NCI-H510A (cell line): ENCODE results near the gene ILKAP.
A peak's percentile ranks its signal among the peaks of the same experiment; 100 is the strongest.

Experiments
- DNase-seq: peaks from one replicate; lab custom pipeline; 2025; lab: John Stamatoyannopoulos, UW

Gene ILKAP

DNA sequence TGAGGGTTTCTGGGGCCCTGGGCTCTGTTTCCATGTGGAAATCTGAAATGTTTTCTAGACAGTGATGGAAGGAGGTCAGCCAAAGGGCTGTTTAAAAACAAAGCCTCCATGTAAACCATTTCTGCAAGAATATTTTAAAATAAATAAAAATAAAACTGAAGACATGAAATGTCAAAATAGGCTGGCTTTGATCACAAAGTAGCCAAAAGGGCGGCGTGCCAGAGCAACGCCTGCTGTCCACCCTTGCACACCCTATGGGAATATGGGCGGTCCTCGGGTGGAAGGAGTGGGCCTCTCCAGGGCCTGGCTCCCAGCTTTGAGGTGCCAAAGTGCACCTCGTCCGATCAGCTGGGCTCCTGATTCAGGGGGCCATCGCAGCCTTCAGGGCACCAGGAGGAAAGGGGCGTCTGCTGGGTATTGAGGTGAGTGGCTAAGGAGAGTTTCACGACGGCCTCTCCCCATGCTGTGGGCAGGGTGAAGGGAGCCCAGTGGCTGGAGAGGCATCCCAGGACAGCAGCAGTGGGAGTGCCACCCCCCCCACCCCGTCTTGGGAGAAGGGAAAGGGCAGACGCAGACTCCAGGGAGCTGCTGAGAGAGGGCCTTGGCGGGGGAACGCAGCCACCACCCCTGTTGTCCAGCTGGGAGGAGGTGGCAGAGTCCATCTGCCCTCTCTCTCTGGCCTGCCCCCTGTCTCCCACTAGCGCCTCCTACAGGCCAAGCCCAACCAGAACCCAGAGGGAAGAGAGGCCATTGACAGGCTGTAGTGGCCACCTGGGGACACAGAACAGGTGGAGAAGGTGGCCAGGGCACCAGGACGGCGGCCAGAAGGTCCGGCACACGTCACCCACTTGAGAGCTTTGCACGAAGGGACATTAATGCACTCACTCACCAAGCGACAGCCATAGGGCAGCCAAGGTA, 50.5 kb downstream of the ILKAP start:
- DNase-seq = no peak

DNA sequence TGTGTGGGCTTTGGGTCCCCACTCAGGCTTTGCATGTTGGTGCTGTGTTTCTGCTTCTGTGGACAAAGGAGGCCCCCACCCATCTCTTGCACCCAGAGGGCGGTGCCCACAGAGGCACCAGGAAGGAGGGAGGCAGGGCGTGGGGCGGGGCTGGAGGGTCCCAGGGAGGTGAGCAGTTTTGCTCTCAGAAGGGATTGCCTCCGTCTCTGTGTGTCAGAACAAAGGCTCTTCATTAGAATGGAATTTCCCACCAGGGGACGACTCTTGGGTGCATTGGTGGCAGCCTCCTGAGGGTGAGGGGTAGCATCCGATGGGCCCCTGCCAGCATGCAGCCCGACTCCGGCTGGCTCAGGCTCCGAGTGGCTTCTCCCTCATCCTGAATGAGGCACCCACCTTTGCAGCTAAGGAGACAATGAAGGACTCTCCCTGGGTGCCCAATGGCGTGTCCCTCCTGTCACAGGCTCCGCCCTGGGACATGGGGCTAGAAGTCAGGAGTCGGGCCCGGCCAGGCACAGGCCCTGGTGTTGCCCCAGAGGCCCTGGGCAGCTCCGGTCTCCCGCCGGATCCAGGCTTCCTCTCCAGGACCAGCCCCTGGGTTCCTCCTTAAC, 51.8 kb downstream of the ILKAP start:
- DNase-seq = no peak

DNA sequence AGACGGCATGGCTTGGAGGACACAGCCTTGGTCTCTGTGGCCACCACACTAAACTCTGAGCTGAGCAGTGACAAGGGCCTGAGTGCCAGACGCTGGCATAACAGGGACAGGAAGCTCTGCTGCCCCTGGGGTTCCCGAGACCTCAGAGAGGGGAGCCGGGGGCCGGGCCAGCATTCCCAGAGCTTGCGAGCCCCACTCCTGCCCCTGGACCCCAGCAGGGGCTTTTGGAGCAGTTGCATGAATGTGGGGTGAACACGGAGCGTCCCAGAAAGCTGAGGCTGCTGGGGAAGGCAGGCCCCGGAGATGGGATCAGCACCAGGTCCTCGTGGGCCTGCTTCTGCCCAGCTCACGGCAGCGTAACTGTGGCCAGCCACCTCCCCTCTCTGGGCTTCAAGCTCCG, 52.3 kb downstream of the ILKAP start:
- DNase-seq = no peak

DNA sequence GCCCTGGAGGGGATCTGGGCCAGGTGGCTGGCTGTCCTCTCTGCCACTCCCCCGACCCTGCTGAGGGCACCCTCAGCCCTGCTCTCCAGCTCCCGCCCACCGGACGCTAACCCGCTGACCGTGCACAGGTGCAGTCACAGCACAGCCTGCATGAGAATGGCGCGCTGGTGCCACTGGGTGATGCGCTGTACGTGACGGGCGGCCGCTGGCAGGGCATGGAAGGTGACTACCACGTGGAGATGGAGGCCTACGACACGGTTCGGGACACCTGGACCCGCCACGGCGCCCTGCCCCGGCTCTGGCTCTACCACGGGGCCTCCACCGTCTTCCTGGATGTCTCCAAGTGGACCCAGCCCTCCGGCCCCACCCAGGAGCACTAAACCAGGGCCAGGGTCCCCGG, 52.8 kb downstream of the ILKAP start:
- no peak for DNase-seq

DNA sequence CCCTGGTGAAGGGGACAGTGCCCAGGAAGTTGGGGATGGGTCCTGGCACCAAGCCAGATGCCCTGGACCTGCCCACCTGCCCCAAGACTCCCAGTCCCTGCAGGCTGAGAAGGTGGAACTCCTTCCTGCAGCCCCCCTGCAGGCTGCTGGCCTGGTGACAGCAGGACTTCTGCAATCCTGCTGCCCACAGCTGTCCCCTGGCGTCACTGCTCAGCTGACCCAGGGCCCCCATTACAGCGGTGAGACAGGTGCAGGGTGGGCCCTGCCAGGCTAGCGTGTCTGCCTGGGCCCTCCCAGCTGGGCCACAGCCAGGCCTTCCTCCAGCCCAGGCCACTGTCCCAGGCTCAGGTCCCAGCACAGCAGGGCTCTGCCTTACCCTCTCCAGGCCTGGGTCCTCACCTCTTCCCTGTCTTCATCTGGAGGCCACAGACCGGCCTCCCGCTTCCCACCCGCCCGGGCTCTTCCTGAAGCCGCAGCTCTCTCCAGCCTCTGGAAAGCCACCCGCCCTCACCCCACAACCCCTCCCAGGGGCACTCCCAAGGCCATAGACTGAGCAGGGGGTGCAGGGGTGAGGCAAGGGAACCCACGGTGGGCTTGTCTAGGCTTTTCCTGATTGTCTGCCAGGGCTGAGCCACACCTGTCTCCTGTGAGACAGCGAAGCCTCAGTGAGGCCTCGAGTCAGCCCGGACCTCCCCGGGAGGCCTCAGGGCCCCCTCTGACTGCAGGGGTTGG, 53.5 kb downstream of the ILKAP start:
- DNase-seq = no peak

DNA sequence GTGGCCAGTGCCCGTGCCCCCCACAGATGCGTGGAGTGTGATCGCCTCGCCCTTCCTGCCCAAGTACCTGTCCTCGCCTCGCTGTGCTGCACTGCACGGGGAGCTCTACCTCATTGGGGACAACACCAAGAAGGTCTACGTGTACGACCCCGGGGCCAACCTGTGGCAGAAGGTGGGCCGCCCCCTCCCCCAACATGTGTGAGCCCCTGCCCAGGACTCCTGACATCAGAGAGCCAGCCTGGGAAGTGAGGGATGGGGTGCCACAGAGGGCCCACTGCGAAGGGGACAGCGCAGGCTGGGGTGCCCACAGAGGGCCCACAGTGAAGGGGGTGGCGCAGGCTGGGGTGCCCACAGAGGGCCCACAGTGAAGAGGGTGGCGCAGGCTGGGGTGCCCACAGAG, 54.5 kb downstream of the ILKAP start:
- no peak for DNase-seq

DNA sequence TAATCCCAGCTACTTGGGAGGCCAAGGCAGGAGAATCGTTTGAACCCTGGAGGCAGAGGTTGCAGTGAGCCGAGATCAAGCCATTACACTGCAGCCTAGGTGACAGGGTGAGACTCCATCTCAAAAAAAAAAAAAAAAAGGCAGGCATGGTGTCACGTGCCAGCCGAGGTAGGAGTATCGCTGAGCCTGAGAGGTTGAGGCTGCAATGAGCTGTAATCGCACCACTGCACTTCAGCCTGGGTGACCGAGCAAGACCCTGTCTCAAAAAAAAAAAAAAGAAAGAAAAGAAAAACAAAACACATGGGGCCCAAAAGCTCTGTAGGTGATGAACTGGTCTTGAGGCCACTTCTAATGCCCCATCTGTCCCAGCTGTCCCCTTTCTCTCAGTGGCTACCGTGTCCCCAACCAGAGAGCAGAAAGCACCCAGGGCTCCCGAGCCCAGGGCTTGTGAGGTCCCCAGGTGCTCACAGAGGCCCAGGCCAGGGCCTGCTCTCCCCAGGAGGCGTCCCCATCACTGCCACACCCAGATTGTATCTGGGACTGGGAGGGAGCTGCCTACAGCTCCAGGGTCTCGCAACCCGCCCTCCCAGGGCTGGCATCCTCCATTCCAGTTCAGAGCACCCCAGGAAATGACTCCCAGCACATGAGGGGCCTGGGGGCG, 56.5 kb downstream of the ILKAP start:
- no peak for DNase-seq

DNA sequence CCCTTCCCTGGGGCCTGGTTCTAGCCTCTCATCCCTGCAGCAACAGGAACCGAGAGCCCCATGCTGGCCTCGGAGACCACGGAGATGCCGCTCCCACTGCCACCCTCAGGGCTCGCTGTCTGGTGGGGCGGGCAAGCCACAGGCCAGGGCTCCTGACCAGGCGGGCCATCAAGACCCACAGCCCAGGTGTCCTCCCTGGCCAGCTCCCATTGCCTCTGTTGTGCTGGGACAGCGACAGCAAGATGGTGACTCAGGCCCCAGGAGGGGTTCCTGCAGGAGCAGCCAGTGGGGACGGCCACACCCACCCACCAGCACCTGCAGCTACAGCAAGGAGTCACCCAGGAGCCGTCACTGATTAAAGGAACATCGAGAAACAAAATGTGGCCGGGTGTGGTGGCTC, 57.6 kb downstream of the ILKAP start:
- no peak for DNase-seq

DNA sequence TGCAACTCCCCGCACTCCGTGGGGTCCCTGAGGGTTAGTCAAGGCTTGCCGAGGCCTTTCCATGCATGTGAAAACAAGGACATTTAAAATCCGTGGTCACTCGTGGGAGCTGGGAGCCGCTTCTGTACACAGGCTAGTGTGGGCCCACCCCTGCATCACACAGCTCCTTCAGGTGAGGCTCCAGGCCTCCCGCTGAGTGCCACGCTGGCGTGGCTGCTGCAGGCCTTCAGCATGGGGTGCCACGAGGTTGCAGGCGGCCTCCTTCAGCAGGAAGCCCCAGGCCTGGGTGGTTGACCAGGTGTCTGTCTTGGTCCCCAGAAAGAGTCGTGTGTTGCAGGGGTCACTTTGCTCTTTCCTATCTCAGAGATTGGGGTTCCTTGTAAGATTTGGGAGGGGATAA, 58.4 kb downstream of the ILKAP start:
- no peak for DNase-seq

DNA sequence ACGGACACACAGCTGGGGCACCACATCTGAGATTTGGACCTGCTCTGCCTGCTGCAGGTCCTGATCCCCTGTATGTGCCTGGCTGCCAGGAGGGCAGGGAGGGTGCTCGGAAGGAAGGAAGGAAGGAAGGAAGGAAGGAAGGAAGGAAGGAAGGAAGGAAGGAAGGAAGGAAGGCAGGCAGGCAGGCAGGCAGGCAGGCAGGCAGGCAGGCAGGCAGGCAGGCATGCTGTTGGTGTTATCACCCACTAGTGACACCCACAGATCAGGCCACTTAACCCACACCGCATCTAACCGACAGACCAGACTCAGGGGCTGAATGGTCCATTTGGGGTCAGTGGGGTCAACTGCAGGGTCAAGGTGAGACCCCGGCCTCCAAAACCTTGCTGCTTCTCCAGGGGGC, 59.2 kb downstream of the ILKAP start:
- DNase-seq = no peak

DNA sequence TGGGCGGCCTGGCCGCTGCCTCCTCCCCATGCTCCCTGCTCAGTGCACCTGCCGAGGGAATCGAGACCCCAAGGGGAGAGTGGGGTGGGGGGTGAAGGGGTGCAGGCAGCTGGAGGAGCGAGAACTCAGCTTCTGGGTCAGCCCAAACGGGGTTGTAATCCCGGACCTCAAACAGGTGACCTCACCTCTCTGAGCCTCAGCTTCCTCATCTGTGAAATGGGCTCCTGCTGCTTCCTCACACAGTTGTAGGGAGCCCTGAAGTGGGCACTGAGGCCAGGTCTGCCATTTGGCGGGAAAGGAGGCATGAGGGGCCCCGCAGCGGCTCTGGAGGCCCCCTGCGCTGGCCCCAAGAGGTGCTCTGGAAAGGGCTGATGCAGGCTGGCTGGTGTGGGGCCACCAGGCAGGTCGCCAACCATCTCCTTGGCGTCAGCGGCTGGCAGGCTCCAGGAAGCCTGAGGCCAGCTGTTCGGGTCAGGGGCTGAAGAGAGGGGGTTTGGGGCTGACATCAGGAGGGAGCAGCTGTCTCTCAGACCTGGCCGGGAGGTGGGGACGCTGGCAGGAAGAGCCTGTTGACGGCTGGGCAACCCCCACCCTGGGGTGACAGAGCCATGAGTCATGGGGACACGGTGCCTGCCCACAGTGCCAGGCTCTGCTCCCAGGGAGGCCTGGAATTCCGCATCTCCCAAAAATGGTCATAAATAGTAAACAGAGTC, 60.1 kb downstream of the ILKAP start:
- no peak for DNase-seq

DNA sequence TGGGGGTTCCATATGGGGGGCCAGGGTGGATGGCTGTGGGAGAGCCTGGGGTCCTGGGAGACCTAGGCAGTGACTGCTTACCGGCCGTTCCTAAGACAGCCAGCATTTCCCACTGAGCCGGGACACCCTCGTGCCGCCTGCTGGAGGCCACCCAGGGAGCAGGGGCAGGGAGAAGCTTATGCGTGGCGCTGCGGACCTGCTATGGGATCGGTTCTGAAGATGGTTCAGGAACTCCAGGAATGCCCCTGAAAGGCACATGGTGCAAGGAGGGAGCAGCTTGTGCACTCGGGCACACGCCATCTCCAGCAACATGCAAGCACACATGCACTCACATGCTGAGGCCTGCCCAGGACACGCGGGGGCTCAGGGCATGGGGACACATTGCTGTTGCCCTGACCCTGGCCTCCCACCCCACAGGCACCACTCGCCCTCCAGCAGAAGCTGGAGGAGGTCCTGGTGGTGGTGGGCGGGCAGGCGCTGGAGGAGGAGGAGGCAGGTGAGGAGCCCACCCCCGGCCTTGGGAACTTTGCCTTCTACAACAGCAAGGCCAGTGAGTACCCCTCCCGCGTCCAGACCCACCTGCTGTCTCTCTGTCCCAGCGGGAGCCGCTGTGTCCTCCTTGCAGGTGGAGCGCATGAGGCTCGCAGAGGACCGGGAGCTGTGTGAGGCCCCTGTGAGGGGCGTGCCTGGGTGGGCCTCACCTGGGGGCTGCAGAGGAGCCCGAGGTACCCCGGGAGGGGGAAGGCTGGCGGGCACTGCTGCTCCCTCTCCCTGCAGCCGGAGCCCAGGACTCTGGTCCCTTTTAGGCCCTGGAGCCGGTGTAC, 60.9 kb downstream of the ILKAP start:
- DNase-seq = no peak

DNA sequence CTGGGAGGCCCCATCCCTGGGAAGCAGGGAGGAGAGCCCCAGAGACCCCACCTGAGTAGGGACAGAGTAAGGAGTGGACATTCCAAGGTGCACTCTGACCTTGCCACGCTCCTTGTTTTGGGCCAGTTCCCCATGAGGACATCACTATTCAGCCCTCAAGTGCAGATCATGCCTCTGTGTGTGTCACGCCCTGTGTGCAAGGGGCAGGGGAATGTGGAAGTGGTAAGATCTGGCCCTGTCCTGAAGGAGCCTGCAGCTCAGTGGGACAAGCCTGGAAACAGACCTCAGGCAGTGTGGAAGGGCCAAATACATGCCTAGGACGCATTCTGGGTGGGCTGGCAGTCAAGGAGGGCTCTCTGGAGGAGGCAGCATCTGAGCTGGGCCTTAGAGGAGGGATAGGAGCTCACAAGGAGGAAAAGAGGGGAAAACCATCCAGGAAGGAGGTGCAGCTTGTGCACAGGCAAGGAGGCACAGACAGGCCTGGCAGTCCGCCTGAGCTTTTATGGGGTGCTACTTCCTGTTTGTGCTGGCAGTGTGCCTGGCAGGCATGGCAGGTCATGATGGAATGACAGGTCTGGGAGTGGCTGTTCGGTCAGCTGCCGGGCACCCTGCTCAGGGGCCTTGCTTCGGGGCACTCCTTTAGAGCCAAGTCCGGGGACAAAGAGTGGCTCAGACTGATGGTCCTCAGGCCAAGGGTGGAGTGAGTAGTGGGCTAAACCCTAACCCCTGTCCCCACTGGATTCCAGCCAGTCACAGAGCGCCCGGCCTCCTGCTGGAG, 61.8 kb downstream of the ILKAP start:
- DNase-seq = peak; percentile 30

DNA sequence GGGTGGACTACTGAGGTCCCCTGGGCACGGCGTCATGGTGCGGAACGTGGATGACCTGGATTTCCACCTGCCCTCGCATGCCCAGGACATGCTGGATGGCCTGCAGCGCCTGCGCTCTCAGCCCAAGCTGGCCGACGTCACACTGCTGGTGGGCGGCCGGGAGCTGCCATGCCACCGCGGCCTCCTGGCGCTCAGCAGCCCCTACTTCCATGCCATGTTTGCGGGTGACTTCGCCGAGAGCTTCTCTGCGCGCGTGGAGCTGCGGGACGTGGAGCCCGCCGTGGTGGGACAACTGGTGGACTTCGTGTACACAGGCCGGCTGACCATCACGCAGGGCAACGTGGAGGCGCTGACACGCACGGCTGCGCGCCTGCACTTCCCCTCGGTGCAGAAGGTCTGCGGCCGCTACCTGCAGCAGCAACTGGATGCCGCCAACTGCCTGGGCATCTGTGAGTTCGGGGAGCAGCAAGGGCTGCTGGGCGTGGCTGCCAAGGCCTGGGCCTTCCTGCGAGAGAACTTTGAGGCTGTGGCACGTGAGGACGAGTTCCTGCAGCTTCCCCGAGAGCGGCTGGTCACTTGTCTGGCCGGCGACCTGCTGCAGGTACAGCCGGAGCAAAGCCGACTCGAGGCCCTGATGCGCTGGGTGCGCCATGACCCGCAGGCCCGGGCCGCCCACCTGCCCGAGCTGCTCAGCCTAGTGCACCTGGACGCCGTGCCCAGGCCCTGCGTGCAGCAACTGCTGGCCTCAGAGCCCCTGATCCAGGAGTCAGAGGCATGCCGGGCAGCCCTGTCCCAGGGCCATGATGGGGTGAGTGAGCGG, 62.6 kb downstream of the ILKAP start:
- no peak for DNase-seq

DNA sequence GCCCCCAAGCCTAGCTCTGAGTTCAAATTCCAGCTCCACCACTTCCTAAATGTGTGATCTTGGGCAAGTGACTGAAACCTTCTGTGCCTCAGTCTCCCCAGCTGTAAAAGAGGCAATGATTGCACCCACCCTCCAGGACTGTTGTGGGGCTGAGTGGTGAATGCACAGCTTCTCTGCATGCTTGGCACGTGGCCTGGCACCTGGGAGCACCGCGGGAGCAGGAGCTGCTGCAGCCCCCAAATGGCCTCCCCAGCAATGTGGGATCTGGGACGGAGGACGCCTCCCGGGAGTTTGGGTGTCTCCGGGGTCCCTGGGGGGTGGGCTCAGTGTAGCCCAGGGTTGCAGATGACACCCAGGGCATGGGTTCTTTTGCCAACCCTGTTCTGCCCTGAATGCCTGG, 63.5 kb downstream of the ILKAP start:
- DNase-seq = no peak

DNA sequence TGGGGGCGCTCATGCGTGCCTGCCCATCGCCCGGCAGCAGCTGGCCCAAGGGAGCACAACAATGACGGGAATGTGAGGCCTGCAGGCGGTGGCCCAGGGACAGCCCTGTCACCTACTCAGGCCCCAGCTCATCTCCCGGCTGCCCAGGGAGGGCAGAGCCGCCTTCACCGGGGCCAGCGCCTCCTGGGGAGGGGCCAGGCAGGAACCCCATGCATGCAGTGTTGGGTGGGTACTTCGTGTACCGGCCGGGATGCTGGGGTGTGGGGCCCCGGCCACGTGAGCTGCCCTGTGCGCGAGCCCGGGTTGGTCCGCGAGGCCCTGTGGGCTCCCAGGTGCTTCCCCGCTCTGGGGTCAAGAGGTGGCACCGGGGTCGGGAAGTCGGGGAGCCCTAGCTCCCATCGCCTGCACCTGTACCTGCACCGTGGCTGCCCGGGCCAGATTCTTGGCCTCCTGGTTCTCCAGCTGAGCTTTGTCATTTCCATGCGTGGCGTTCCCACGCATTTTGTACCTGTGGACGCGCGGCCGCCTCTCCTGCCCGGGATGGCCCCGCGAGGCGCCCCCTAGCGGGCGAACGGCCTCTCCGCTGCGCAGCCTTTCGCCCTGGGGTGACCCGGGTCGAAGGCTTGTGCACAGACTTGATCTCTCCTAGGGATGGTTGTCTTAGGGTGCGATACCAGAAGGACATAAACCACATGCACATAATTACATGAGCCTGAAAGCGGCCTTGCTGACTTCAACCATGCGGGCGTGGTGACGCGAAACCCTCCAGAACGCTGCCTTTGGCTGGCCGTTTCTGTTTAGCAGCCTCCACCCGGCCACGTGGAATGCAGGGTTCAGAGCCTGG, 64.1 kb downstream of the ILKAP start:
- DNase-seq = no peak

DNA sequence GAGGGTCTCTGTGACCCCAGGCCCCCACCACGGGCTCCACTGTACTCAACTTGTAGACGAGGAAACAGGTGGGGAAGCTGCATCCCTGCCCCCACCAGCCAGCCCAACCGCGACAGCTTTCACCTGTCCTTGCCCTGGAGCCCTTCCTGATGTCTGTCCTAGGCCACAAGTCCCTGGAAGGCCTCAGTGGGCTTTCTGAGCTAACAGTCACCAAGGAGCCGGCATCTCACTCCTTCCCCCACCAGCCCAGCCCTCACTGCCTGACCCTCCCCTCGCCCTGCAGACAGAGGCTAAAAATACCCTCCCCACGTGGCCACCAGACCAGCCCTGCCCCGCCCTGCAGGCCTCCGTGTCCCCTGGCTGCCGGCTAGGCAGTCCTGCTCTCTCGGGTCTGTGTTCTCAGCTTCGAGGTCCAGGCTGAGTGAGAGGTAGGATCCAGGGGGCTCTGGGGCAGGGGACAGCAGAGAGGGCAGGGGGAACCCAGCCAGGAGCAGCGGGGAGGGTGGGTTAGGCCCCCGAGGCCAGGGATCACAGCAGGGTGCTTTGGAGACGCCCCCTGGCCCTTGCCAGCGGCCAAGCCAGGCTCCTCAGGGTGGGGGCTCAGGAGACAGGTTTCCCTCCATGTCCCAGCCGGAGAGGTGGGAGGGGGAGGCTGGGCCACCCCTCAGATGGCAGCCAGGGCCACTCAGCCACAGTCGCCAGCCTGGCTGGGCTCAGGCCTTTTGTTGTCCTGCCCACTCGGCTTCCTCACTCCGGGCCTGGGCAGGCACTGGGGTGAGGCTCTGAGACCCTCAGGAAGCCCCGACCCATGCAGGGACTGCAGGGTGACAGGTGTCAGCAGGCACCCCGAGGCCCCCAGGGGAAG, 64.9 kb downstream of the ILKAP start, which contains the start of gene KLHL30:
Gene KLHL30, plus strand, starts transcription at position 338 of the 865 bp plus-strand sequence. CDS start 2,087 bp downstream, outside the sequence.
- DNase-seq = no peak
